ENCODE results near the gene BACE1. TPM values are rescaled to one million over a fixed set of nuclear protein-coding genes. Genes with fewer than 3 reads are reported as not detected.
A peak's percentile ranks its signal among the peaks of the same experiment; 100 is the strongest.

The BACE1 gene
- total RNA-seq, 1 experiment from 2014 or later = 10.2 TPM

DNA sequence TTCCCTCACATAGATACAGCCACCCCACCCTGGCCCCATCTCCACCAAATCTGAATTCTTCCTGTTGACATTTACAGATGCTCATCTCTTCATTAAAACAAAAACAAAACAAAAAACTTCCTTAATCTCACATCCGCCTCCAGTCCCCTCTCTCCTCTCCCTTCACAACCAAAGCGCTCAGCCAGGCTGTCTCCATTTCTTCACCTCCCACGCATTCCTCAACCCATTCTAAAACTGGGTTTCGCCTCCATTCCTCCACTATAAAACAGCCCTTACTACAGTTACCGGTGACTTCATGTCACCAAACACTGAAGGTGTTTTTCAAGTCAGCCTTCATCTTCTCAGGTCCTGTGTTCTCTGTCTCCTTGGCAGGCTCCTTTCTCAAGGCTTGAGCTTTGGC is 15.3 kb downstream of the BACE1 start:
- H3K36me3 Mint-ChIP-seq (ENCODE audit: insufficient read depth in 1 of 3, low read depth in 3 of 3) = no peaks in the 10 kb centered on the region
- Histone ChIP-seq H3K18ac (ENCODE audit: insufficient read length, low read depth, low read length) (no peak overlapping the region), H2BK20ac (ENCODE audit: low read depth, low read length, poor library complexity, severe bottlenecking) (no peak overlapping the region), H2BK5ac (ENCODE audit: insufficient read length, low read length) (no peak overlapping the region), H3T11ph (ENCODE audit: low read length) (no peak overlapping the region), H3K79me2 (ENCODE audit: insufficient read depth, low read length) (no peaks in the 10 kb centered on the region), H3K27me3 (ENCODE audit: insufficient read depth, low read length) (no peaks in the 10 kb centered on the region), H3K79me1 (ENCODE audit: insufficient read depth, low read depth, low read length, poor library complexity, severe bottlenecking) (no peaks in the 10 kb centered on the region), H2AK5ac (ENCODE audit: insufficient read length, low read length) (no peak overlapping the region), H3K27ac (ENCODE audit: insufficient read length, low read depth, low read length) (no peak overlapping the region), H4K20me1 (ENCODE audit: control insufficient read depth, insufficient read depth, insufficient read length) (no peaks in the 10 kb centered on the region), H4K5ac (ENCODE audit: insufficient read length, low read depth, low read length) (no peak overlapping the region), H2BK12ac (ENCODE audit: insufficient read length, low read depth, low read length) (no peak overlapping the region), H2BK15ac (ENCODE audit: low read depth, low read length) (no peak overlapping the region), H2BK120ac (ENCODE audit: low read depth, low read length, poor library complexity, severe bottlenecking) (no peak overlapping the region), H3K14ac (ENCODE audit: insufficient read depth, low read length) (no peak overlapping the region), H3K56ac (ENCODE audit: insufficient read length, low read depth, low read length) (no peak overlapping the region), H3K9me3 (ENCODE audit: control insufficient read depth, low read depth, low read length) (no peaks in the 10 kb centered on the region), H3K23me2 (ENCODE audit: insufficient read length, low read depth, low read length, poor library complexity, severe bottlenecking) (no peaks in the 10 kb centered on the region), H3K4me2 (ENCODE audit: insufficient read depth, insufficient read length, low read length) (no peak overlapping the region), H3K4me1 (ENCODE audit: insufficient read depth, low read length) (peaks cover 7% of the 10 kb centered on the region; the same call in 1 of the 2 replicates), H4K91ac (ENCODE audit: insufficient read length, low read depth, low read length) (no peak overlapping the region), H3K4ac (ENCODE audit: low read depth, low read length) (no peak overlapping the region), H3K23ac (ENCODE audit: insufficient read length, low read depth, low read length) (no peak overlapping the region), H2AFZ (ENCODE audit: low read length) (no peak overlapping the region), H3K9ac (ENCODE audit: extremely low read depth, insufficient read length, low read length) (no peak overlapping the region), H4K8ac (replicated peaks; ENCODE audit: insufficient read length, low read depth, low read length) (no peak overlapping the region)
- DNase-seq = no peak
- H3K4me1 Mint-ChIP-seq = peaks cover 39 to 42% of the 10 kb centered on the region in 2 experiments
- TF ChIP-seq, protein P1, sequence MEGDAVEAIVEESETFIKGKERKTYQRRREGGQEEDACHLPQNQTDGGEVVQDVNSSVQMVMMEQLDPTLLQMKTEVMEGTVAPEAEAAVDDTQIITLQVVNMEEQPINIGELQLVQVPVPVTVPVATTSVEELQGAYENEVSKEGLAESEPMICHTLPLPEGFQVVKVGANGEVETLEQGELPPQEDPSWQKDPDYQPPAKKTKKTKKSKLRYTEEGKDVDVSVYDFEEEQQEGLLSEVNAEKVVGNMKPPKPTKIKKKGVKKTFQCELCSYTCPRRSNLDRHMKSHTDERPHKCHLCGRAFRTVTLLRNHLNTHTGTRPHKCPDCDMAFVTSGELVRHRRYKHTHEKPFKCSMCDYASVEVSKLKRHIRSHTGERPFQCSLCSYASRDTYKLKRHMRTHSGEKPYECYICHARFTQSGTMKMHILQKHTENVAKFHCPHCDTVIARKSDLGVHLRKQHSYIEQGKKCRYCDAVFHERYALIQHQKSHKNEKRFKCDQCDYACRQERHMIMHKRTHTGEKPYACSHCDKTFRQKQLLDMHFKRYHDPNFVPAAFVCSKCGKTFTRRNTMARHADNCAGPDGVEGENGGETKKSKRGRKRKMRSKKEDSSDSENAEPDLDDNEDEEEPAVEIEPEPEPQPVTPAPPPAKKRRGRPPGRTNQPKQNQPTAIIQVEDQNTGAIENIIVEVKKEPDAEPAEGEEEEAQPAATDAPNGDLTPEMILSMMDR (conservative IDR thresholded peaks at IDR 0.05) = no peak
- no peaks in the 10 kb centered on the region for H3K9me3 Mint-ChIP-seq
- WGBS (ENCODE audit: extremely low coverage, insufficient read length, low lambda C conversion rate) = 100% methylated on average over 1 of the region's 5 CpGs
- peak overlapping the region in 2 of 3 experiments; percentile 37 to 40; a peak in 4 of 7 replicates for H3K27ac Mint-ChIP-seq
- peak overlapping the region in 1 of 2 experiments; percentile 8; a peak in 2 of 5 replicates for H3K4me3 Mint-ChIP-seq
- no peaks in the 10 kb centered on the region; the same call in 1 of the 2 replicates for H3K27me3 Mint-ChIP-seq (ENCODE audit: low read depth)
